HFF-Myc (cell line): ENCODE results near the gene FXN.

Experiments used
- DNase-seq: peaks from one replicate; pipeline ENCODE4 v3.0.0-alpha.2; 2011; ENCODE audit warnings: low read depth; ENCODE audit errors: extremely low read depth
- H3K4me3 ChIP-seq: replicated peaks from 2 replicates; pipeline ENCODE4 v1.5.1; 2011; ENCODE audit warnings: low read depth, mild to moderate bottlenecking, control low read depth, low read length
- TF ChIP-seq, protein P1 (sequence below): IDR thresholded peaks from 2 replicates; pipeline ENCODE4 v1.5.1; 2012; ENCODE audit warnings: mild to moderate bottlenecking, low read depth, low read length, control low read depth; ENCODE audit errors: missing control alignments

FXN gene

GRCh38 chr9:69136779-69137178 lies 101.2 kb downstream of the FXN start:
- no peak for DNase-seq
- TF ChIP-seq, protein P1, sequence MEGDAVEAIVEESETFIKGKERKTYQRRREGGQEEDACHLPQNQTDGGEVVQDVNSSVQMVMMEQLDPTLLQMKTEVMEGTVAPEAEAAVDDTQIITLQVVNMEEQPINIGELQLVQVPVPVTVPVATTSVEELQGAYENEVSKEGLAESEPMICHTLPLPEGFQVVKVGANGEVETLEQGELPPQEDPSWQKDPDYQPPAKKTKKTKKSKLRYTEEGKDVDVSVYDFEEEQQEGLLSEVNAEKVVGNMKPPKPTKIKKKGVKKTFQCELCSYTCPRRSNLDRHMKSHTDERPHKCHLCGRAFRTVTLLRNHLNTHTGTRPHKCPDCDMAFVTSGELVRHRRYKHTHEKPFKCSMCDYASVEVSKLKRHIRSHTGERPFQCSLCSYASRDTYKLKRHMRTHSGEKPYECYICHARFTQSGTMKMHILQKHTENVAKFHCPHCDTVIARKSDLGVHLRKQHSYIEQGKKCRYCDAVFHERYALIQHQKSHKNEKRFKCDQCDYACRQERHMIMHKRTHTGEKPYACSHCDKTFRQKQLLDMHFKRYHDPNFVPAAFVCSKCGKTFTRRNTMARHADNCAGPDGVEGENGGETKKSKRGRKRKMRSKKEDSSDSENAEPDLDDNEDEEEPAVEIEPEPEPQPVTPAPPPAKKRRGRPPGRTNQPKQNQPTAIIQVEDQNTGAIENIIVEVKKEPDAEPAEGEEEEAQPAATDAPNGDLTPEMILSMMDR, result no peak
- no peak overlapping the region for H3K4me3 ChIP-seq

GRCh38 chr9:69137311-69137710 lies 101.8 kb downstream of the FXN start:
- DNase-seq, result no peak
- H3K4me3 ChIP-seq, result no peak overlapping the region
- TF ChIP-seq, protein P1, result no peak

- TF ChIP-seq, protein P1, result no peak
- DNase-seq, result no peak
- H3K4me3 ChIP-seq, result no peak overlapping the region
Measured at GRCh38 chr9:69139596-69139995, 104.0 kb downstream of the FXN start.

DNA sequence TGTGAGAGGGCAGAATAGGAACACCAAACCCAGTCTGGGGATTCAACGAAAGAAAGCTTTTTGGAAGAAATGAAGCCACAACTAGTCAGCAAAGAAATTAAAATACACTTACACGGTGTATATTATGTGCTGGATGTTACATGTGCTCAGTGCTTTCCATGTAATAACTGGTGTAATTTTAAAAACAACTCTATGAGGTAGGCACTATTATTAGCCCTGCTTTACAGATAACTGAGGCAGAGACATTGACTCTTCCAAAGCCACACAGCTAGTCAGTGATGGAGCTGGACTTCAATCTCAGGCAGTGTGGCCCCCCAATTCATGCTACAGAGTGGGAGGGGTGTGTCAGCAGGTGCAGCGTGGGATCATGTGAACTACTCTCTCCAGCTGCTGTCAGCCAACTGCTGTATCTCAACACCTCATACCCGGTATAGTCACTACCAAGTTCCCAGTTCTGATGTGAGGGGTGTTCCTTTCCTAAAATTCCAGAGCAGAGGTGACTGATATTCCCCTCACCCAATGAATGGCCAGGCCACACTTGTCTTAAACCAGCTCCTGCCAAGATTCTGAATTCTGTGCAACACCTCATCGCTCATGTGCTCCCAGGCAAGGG lies 104.7 kb downstream of the FXN start:
- DNase-seq, result no peak
- no peak overlapping the region for H3K4me3 ChIP-seq
- TF ChIP-seq, protein P1, result no peak

DNA sequence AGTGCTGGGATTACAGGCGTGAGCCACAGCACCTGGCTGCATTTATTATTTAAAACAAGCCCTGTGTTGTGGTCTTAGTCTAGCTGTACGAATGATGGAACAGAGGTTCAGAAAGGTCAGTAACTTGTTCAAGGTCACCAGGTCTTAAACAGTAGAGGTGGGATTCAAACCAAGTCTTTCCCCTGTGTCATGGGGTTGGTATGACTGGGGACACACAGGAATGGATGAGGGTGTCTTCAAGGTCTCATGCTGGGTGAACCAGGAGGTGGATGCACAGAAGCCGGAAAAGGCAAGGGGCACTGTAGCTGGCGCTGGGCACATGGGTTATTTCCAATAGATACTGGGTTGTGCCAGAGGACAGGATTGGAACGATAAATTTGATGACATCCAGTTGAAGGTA lies 106.3 kb downstream of the FXN start:
- DNase-seq, result no peak
- TF ChIP-seq, protein P1, result no peak
- no peak overlapping the region for H3K4me3 ChIP-seq

GRCh38 chr9:69143291-69143690 lies 107.7 kb downstream of the FXN start:
- DNase-seq, result no peak

More at GRCh38 chr9:69143291-69143690, 107.7 kb downstream of the FXN start:
- TF ChIP-seq, protein P1, result no peak
- H3K4me3 ChIP-seq, result no peak overlapping the region
